ENCODE measurements around the gene CAPN13. TPM values are rescaled to one million over a fixed set of nuclear protein-coding genes. Genes with fewer than 3 reads are reported as not detected.

CAPN13 gene
- total RNA-seq, 1 donor from 2014 or later: 19.2 TPM

DNA sequence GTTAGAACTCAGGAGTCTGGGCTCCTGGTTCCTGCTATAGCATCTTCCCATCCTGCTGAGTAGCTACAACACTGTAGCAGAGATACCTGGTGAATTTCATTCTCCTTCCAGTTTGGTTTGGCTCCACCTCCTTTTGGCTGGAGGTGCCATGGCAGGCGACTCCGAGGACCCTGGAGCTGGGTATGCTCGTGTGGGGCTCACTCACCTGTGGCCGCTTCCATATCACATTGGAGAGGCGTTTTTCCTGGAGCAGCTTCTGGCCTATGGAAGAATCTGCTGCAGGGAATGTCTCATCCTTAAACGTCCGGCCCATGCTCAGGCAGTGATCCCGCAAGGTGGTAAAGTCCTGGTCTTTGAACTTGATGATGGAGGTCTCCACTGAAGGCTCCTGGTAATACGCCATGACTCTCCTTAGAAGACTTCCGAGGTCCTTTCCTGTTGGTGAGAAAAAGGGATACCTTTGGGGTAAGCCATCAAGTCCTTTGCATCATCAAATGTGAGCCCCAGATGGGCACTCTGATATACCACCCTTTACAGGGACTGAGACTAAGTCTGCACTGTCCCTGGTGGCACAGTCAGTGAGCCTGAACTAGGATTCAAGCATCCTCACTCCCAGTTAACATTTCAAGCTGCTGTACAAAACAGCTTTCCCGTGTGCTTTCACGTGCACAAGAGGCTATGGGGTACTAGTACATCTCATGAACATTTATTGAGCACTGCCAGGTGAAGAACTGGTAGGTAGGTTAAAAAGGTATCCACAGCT, 20.1 kb downstream of the CAPN13 start:
- DNase-seq (no peak), ATAC-seq (no peak)
- intact Hi-C loops (cut with DNase I): no loop called here
- Histone ChIP-seq H3K4me3 (no peak overlapping the region), H3K36me3 (no peaks in the 10 kb centered on the region), H3K27ac (no peak overlapping the region), H3K27me3 (no peaks in the 10 kb centered on the region), H3K9me3 (no peaks in the 10 kb centered on the region), H3K4me1 (no peaks in the 10 kb centered on the region)
- TF ChIP-seq, protein P1, sequence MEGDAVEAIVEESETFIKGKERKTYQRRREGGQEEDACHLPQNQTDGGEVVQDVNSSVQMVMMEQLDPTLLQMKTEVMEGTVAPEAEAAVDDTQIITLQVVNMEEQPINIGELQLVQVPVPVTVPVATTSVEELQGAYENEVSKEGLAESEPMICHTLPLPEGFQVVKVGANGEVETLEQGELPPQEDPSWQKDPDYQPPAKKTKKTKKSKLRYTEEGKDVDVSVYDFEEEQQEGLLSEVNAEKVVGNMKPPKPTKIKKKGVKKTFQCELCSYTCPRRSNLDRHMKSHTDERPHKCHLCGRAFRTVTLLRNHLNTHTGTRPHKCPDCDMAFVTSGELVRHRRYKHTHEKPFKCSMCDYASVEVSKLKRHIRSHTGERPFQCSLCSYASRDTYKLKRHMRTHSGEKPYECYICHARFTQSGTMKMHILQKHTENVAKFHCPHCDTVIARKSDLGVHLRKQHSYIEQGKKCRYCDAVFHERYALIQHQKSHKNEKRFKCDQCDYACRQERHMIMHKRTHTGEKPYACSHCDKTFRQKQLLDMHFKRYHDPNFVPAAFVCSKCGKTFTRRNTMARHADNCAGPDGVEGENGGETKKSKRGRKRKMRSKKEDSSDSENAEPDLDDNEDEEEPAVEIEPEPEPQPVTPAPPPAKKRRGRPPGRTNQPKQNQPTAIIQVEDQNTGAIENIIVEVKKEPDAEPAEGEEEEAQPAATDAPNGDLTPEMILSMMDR (IDR thresholded peaks at IDR 0.05): no peak

DNA sequence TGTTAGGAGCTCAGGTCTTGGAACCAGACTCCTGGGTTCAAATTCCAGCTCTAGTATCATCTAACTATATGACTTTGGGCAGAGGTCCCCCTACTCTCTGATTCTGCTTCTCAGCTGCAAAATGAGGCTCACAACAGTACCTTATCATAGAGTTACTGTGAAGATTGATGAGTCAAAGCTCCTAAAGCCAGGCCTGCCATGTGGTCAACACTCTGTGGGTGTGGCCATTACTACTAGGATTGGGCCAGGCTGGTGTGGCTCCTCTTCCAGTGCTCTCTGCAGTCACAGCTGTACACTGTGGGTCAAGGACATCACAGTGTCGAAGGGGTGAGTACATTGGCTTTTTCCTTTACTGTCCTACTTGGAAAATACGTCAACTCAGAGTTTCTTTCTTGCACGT, 22.6 kb downstream of the CAPN13 start:
- DNase-seq: no peak
- H3K27me3 ChIP-seq: no peaks in the 10 kb centered on the region
- no peaks in the 10 kb centered on the region for H3K4me1 ChIP-seq
- H3K27ac ChIP-seq: no peak overlapping the region
- TF ChIP-seq, protein P1 (IDR thresholded peaks at IDR 0.05): no peak
- no peak for ATAC-seq
- intact Hi-C loops (cut with DNase I): no loop called here
- no peak overlapping the region for H3K4me3 ChIP-seq
- no peaks in the 10 kb centered on the region for H3K9me3 ChIP-seq
- no peaks in the 10 kb centered on the region for H3K36me3 ChIP-seq

DNA sequence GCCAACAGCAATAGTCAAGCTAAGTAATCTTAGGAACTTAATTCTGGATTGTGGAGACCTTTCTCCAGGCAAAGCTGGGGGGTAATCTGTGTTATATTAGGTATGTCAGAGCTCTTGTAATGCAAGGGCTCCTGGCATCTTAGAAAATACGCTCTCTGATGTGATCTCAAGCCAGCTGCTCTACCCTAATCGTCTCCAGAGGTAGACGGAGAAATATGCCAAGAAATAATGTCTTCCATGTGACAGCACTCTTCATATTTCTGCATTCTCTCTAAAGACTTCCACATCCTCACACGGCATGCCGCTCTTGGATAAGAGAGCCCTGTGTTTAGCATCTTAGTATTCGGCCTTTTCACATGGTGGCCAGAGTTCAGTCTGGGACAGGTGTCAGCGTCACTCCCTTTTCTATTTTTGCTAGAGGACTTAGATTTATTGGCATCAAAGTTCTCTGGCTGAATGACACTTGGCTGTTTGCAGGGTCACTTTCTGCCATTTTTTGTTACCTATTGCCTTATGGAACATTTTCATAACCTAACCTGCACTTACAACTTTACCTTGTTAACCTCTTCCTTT, 25.2 kb downstream of the CAPN13 start:
- H3K27me3 ChIP-seq: no peaks in the 10 kb centered on the region
- ATAC-seq (no peak), DNase-seq (no peak)
- no peaks in the 10 kb centered on the region for H3K4me1 ChIP-seq
- intact Hi-C loops (cut with DNase I): no loop called here
- H3K27ac ChIP-seq: no peak overlapping the region
- H3K4me3 ChIP-seq: no peak overlapping the region
- H3K9me3 ChIP-seq: no peaks in the 10 kb centered on the region
- no peaks in the 10 kb centered on the region for H3K36me3 ChIP-seq
- TF ChIP-seq, protein P1 (IDR thresholded peaks at IDR 0.05): no peak

DNA sequence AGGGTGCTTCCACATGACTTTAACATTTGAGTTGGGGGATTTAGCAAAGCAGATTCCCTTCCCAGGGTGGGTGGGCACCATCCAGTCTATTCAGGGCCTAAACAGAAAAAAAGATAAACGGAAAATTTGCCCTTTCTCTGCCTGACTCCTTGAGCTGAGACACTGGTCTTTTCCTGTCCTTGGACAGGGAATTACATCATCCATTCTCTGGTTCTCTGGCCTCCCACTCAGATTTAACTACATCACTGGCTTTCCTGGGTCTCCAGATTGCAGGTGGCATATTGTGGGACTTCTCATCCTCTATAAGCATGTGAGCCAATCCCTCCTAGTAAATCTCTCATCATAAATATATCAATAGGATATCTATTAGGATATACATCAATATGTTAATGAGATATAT, 25.8 kb downstream of the CAPN13 start:
- H3K36me3 ChIP-seq: no peaks in the 10 kb centered on the region
- TF ChIP-seq, protein P1 (IDR thresholded peaks at IDR 0.05): no peak
- no peaks in the 10 kb centered on the region for H3K27me3 ChIP-seq
- H3K4me1 ChIP-seq: no peaks in the 10 kb centered on the region
- no peaks in the 10 kb centered on the region for H3K9me3 ChIP-seq
- H3K27ac ChIP-seq: no peak overlapping the region
- DNase-seq (no peak), ATAC-seq (no peak)
- no peak overlapping the region for H3K4me3 ChIP-seq
- intact Hi-C loops (cut with DNase I): no loop called here

DNA sequence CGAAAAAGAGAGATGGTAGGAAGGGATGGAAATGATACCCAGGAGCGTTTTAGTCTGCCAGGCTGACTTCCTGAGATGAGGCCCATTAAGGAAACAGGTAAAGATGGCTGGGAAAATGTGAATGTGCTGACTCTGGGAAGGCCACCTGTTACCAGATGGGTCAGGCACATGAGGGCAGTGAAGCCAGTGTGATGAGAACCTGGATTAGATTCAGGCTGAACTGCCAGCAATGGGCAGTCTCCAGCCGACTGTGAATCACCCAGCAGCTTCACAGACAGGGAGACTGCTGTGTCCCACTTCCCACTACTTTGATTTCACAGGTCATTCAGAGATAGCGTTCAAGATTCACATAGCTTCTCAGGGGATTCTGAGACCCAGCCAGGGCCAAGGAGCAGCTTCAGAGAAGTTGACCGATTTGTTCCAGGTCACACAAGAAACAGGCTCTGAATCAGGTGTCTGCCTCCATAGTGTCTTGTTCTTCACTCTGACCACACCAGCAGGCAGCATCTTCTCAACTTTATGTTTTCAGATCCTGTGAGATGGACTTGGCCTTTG, 26.4 kb downstream of the CAPN13 start:
- Histone ChIP-seq H3K4me3 (no peak overlapping the region), H3K9me3 (no peaks in the 10 kb centered on the region), H3K27me3 (no peaks in the 10 kb centered on the region), H3K36me3 (no peaks in the 10 kb centered on the region), H3K27ac (no peak overlapping the region), H3K4me1 (no peaks in the 10 kb centered on the region)
- DNase-seq: no peak
- intact Hi-C loops (cut with DNase I): no loop called here
- ATAC-seq: no peak
- TF ChIP-seq, protein P1 (IDR thresholded peaks at IDR 0.05): no peak

All from upper lobe of right lung (tissue), 1 donor.